Dedifferentiated amniotic fluid mesenchymal stem cell (primary cell): ENCODE measurements around the gene DGLUCY.
"Not testable (repeated sequence)": the region's sequence is repeated elsewhere in the genome, so short reads cannot be mapped to it uniquely, and the experiment has no call there.

Source experiments
- DNase-seq: peaks from one replicate; pipeline ENCODE4 v3.0.0-alpha.2; 2016; ENCODE audit errors: extremely low spot score

The DGLUCY gene

DNA sequence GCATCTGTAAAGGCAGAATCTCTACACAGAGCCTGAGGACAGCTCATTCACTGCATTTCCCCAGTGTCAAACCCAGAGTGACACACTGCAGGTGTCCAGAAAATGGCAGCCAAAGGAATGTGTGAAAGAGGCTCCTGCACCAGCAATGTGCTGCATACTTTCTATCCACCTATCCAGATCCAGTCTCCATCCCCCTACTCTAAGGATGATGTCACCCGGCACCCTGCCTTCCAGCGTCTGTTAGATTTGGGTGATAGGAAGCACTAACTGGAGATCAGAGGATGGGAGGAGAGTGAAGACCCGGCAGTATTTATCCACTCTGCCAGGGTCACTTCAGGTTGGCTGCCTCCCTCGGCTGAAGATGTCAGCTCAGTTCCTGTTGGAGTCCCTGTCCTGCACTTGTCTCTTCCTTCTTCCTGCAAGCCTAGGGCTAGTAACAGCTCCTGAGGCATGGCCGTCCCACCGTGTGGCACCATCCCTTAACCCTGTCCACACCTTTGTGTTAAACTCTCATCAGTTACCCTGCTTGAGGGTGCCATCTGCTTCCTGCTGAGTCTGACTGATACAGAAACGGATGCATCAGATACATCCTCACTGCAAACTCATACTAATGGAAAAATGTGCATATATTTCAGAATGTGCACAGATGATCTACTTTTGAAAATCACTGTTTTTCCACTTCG is 143.6 kb downstream of the DGLUCY start:
- DNase-seq = no peak

DNA sequence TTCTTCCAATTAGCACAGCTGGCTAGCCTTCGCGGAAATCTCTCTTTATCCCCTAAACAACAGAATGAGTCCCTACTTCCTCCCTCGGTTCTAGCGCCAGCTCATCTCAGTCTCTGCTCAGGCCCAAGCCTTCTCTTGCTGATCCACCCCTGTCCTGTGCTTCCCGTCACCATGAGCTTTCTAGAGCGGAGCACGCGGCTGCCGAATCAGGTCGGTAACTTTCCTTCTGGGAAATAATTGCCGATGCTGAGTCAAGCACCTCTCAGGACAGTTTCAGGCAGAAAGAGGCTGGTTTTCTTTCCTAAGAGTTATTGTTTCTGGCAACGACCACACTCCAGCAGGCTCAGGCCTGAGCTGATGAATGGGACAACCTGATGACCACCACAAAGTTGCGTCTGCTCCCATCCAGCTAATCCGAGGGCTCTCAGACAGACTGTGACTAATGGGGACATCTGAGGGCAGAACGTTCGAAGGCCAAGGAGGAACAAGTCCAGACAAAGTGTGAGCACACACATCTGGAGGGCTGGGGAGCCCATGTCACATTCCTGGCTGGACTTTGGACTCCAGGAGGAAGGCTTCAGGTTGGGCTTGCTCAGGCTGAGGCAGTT is 144.2 kb downstream of the DGLUCY start:
- no peak for DNase-seq

DNA sequence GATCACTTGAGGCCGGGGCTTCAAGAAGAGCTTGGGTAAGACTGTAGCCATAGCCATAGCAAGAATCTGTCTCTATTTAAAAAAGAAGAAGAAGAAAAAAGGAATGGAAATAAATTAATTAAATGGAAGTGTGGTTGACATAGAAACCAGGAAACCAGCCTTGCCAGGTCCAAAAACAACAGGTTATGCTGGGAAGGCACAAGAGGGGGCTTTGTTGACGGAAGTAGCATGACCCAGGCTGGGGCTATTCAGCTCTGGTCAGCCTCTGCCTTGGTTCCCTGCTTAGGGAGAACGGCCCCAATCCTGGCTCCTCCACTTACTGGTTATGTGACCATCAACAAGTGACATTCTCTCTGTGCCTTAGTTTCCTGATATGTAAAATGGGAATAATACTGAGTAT is 145.0 kb downstream of the DGLUCY start:
- no peak for DNase-seq

DNA sequence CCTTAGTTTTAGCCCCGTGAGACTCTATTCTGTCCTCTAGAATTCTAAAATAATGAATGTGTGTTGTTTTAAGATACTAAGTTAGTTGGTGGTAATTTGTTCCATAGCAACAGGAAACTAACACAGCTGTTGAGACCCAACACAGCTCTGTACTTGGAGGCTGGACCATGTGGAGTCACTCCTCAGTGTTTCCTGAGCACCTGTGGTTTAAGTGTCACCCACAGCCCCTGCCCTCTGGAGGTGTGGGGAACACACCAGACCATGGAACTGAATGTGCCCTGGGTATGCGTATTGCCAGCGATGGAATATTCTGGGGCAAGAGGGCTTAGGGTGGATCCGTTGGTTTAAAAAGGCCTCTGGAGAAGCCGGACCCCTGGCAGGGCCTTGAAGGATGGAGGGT is 147.2 kb downstream of the DGLUCY start:
- DNase-seq = no peak

DNA sequence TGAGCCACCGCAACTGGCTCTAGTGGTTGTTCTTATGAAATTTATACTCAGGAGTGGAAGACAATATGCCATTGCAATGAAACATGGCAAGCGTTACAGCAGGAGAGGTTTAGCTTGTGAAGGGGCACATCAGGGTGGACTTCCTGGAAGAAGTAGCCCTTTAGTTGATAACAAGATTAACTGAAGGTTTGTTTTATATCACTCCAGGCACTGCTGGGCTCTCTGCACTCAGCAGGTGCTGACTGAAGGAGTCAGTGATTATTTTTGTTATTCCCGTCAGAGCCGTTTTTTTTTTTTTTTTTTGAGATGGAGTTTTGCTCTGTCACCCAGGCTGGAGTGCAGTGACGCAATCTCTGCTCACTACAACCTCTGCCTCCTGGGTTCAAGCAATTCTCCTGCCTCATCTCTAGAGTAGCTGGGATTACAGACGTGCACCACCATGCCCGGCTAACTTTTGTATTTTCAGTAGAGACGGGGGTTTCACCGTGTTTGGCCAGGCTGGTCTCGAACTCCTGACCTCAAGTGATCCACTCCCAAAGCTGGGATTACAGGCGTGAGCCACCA is 148.2 kb downstream of the DGLUCY start:
- DNase-seq = no peak

DNA sequence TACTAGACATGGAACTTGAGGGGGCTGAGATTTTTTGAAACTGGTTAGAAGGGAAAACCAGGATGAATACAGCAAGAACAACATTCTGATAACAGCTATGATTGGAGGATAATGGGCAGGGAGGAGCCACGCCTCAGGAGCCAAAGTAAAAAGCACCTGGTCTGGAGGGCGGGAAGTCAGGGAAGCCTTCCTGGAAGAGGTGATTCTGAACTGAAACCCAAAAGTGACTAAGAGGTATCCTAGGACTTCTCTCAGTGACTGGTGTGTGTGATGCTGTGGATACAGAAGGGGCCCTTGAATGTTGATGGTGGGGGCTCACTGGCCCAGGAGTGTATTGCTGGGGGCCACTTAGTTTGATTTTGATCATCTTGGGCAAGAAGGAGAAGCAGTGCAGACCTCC is 149.5 kb downstream of the DGLUCY start:
- no peak for DNase-seq

DNA sequence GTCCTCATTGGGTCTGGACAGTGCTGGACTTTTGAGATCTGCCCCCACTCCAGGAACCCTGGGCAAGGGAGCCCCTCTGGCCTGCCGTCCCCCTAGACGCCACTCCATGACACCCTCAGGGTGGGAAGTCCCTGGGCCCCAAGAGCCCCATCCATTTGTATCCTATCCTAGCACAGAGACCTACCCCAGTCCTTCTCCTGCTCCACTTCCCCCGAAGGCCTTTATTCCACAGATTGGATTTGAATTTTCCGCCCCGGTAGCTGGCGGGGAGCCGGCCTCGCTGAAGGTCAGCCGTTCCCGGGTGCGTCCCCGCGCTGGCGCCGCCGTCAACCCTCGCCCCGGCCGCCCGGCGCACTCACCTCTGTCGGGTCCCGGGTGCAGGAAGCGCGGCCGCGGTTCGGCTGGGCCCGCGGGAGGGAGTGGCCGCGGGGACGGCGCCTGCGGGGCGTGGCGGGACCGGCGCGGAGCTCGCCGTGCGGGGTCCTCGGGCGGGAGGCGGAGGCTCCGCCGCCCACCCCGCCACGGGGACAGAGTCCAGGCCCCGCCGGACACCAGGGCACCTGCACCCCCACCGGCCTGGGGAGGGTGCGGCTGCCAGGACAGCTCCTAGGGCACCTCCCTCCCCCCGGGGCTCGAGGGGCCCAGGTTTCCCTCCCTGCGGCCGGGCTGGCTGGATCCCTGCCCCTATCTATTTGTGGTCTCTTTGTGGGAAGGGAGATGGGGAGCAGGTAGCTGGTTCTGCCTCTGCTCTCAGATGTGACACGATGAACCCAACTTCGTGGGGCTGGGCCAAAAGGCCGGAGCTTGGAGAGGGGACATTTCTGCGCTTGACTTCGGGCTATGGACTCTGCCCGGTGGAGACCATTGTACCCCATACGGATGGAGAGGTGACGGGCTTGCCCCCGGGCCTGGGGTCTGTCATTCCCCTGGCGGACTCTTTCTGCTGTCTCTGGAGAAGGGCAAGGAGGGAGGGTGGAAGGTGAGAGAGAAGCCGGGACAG is 150.6 kb downstream of the DGLUCY start:
- no peak for DNase-seq

DNA sequence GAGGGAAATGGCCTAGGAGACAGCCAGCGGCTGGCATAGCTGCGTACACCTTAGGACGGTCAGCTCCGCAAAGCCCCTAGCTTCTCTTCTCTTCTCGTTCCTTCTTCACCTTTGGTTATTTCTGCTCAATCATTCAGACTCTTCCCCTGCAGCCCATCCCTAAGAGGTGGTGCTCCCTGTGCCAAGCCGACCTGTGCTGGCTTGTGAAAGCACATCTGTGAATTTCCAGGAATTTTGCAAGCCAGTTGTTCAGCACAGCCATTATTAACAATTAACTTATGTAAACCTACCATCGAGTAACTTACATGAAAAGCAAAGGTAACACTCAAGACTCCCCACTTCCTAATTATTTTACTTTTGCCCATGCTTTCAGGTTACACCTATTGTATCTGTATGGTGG is 151.5 kb downstream of the DGLUCY start:
- DNase-seq = no peak

DNA sequence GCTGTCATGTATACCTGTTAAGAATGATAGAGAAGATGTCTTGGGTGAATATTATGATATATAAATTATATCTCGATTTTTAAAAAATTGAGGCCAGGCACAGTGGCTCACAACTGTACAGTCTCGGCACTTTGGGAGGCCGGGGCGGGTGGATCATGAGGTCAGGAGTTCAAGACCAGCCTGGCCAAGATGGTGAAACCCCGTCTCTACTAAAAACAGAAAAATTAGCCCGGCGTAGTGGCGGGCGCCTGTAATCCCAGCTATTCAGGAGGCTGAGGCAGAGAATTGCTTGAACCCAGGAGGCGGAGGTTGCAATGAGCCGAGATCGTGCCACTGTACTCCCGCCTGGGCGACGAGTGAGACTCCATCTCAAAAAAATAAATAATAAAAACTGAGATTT is 152.4 kb downstream of the DGLUCY start:
- DNase-seq = not testable (repeated sequence)

DNA sequence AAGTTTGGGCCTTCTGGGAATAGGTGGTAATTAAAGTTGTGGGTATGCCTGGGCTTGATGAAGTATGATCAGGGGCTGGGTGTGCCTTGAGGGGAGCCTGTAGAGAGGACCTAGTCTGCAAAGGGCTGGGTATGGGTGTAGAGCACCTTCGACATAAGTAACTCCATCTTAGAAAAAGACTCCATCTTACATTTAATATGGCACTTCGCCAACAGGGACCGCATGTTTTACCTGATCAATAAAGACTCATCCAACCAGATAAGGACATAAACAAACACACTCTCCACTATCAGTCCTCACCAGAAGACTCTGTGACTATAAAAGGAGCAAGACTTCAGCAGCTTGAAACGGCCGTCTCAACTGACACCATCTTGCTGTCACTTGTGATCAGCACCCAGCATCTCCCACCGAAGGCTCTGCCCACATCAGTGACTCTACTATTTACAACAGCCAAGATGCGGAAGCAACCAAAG is 154.1 kb downstream of the DGLUCY start:
- DNase-seq = no peak

DNA sequence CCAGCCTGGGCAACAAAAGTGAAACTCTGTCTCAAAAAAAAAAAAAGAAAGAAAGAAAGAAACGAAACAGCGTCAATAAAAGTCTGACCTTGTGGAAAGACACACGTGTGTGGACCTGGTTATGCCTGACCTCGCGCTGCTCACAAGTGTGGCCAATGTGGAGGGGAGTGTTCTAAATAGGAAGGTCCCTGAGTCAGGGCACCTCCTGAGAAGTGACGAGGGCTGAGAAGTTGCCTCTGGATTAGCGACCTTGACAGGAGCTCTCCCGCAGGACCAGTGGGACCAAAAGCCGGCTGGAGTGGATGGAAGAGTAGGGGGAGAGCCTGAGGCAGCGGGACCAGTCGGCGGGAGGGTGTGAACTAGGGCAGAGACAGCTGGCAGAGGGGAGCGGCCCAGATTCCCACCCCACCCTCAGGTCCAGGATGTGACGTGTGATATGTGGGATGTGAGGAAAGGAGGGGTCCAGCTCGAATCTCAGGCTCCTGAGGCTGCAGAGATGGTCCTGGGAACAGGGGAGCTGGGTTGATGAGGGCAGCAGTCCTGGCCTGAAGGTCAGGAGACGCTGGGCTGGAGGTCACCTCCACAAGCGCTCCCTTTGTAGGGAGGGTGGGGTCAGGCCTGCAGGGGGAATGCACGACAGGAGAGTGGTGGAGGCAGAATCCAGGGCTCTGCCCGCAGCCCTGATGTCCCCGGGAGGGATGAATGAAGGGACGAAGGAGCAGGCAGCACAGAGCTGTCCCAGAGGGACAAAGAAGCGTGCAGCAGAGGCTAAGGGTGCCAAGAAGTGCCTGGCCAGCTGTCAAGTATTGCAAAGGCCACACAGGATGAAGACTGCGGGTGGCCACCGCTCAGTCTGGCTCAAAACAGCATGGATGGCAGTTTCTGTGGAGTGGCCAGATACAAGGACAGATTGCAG is 155.5 kb downstream of the DGLUCY start:
- DNase-seq = no peak

DNA sequence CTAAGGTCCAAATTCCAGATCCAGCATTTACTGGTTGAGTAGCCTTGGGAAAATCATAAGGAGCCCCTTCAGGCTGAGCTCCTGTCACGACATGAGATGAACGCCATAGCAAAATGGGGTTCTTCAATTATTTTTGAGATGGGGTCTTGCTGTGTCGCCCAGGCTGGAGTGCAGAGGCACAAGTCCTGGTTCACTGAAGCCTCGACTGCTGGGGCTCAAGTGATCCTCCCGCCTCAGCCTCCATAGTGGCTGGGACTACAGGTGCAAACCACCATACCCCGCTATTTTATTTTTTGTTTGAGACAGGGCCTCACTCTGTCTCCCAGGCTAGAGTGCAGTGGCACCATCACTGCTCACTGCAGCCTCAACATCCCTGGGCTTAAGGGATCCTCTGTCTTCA is 156.3 kb downstream of the DGLUCY start:
- no peak for DNase-seq

DNA sequence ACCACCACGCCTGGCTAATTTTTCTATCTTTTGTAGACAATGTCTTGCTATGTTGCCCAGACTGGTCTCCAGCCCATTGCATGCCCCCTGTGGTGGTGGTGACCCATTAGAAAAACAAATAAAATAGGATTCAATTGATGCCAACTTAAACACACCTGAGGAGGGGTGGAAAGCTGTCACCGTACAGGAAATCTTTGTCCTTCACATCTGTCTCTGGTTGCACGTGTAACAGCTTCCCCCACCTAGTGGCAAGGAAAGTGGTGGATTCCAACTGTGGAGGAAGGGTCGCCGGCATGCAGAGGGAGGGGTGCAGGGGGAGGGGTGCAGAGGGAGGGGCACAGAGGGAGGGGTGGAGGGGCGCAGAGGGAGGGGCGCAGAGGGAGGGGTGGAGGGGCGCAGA is 156.7 kb downstream of the DGLUCY start:
- no peak for DNase-seq

DNA sequence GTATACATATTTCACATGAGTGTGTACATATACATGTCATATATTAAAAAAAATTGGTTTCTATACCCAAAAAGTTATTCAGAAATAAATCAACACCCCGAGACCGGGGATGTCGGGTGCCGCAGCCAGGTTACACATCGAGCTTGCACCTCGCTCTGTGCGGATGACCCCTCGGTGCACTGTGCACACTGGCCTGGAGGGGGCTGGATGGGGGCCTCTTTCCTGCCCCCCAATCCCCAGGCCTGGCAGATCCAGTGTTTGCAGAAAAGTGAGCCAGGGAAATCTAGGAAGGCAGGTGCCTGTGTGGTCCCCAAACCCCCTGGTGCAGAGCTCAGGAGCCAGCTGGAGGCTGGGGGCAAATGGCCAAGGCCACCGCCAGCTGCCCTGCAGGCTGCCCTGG is 157.8 kb downstream of the DGLUCY start:
- DNase-seq = no peak

DNA sequence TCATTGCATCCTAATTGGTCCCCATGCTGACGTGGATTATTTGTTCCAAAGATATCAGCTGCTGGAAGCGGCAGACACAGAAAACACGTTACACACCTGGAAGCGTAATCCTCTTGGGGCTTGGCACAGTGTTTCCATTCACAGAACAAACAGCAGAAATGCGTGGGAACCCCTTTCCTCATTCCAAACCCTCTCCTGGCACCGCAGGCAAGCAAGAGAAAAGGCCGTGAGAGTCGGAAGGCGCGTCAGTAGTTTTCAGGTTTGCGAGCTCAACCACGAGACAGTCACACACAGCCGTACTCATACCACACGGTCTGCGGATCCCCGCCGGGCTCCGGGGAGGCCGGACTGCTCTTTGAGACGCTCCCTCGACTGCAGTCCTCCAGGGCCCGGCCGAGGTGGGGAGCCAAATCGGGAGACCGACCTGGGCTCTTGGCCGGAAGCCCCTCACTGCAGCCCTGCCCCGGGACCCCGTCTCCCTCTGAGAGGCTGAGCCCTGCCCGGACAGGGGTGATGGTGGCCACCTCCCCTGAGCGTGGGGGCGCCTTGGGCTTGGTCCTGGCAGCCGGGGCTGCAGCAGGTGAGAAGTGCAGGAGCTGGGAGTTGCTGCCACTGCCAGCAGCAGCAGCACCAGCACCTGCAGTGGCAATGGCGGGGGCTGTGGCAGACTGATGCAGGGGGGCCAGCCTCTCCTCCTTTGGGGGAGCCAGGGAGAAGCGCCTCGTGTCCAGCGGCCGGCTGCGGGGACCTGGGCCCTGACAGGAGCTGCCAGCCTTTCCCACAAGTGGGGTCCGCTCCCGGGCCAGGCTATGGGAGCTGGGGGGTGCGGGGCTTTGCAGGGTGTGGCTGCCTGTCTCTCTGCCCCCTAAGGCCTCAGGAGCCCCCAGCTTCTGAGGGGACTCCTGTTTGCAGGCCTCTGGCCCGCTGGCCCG is 158.7 kb downstream of the DGLUCY start:
- DNase-seq = no peak

DNA sequence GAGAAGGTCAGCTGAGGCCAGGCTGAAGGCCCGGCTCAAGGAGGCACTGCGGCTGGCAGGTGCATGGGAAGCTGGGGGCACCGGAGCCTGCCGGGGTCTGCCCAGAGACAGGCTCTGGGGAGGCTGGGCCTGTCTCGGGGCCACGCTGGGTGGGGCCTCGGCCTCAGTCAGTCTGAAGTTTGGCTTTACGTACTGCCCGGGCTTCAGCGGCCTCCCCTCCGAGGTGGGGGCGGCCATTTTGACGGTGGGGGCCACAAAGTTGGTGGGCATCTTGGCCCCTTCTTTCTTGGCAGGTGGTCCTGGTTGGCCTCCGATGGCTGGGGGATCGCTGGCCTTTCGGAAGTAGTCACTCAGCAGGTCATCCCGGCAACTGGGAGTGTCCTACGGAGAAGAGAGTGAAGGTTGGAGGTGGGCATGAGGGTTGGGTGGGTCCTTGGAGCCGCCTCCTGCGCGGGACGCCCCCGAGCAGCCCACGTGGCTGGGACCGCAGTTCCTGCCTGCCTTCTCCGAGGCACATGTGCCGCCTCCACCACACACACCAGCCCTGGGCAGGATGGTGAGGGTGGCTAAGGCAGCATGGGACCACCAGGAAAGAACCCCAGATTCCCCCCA is 159.5 kb downstream of the DGLUCY start:
- DNase-seq = no peak

DNA sequence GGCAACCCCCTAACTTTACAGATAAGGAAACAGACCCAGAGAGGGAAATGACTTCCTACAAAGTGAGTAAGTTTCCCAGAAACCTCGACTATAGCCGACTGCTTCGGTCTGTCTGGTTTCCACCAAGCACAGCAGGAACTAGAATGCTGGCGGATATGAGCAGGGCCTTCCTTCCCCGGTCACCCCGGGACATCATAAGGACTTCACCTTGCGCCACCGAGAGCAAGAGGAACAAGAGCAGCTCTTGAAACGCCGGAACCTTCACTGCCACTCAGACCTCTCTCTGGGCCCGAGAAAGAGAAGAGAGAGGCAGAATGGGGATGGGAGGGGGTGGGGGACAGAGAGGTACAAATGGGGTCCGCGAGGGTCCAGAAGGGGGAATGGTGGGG is 160.0 kb downstream of the DGLUCY start:
- no peak for DNase-seq

DNA sequence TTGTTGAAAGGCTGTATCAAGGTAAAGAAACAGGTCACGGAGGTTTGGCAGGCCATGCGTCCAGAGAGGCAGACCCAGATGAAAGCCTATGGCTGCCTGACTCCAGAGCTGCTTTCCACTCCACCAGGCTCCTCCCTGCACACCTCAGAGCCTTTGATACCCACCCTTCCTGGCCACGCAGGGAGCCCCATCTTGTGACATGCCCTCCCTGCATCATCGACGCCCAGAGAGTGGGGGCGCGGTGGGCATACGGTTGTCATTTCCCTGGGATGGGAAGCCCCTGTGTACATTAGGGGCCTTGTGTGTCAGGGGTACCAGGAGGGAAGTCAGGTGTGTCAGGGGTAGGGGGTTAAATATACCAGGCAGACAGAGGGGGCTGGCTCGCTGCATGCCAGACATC is 160.9 kb downstream of the DGLUCY start:
- DNase-seq = no peak
